MM.1S (cell line): ENCODE results near the gene DNAH8.

Experiments
- CTCF ChIP-seq: fragments of 300-600 bp; sonication (generic); IDR thresholded peaks from 2 replicates; pipeline ENCODE4 v1.5.1; 2016; ENCODE audit warnings: antibody characterized with exemption, low read length, mixed read lengths
- EZH2 ChIP-seq: fragments of 300-600 bp; sonication (generic); optimal IDR thresholded peaks from 2 replicates; pipeline ENCODE3; 2017; ENCODE audit warnings: low read depth, mild to moderate bottlenecking, antibody characterized with exemption, low read length, mixed read lengths
- EZH2phosphoT487 ChIP-seq: fragments of 300-600 bp; sonication (generic); IDR thresholded peaks from 2 replicates; pipeline ENCODE4 v1.6.1; 2018; ENCODE audit warnings: antibody characterized with exemption, low read length

- TF ChIP-seq CTCF, result no peak
- TF ChIP-seq EZH2, result no peak
- no peak for TF ChIP-seq EZH2phosphoT487
Observed at GRCh38 chr6:39061588-39061987, 346.5 kb downstream of the DNAH8 start.
